HG03066 (cell line): ENCODE measurements around the gene TMEM132C.
"Not testable (repeated sequence)": the region's sequence is repeated elsewhere in the genome, so short reads cannot be mapped to it uniquely, and the experiment has no call there.

Source experiments
- ATAC-seq: cut with Tn5 transposase; IDR thresholded peaks from one replicate; pipeline ENCODE4 v1.9.1; 2021; ENCODE audit warnings: low read depth; ENCODE audit not compliant: unreplicated experiment

The TMEM132C gene

DNA sequence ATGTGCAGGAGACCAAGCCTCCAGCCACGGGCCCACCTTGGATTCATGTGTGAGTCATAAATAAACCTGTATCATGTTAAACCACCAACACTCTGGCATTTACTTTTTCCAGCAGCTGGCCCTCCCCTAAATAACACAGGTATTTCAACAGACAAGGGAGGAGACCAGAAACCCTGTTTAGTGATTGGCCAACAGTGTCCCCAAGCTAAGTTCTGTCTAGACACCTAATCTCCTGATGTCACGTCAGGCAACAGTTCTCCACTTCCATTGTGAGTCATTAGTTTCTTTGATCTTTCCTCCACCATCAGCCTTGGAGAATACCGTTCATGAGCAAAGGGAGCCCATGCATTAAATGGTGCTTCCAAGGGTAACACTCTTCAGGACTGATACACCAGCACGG is 196.9 kb downstream of the TMEM132C start:
- no peak for ATAC-seq

DNA sequence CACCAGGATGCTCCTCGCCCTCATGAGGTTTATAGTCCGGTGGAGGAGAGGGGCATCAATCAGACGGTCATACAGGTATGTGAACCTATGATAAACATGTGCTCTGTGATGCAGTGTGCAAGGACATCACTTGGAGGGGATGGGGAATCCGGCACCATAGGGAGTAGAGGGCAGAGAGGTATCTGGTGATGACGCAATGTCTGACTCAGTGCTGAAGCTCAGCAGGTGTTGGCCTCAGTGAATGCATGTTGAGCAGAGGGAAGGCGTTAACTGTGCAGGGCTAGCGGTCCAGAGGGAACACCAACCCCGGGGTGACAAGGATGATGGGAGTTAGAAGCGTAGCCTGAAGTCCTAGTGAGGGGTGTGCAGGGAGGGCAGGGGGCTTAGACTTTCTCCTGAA is 200.9 kb downstream of the TMEM132C start:
- no peak for ATAC-seq

DNA sequence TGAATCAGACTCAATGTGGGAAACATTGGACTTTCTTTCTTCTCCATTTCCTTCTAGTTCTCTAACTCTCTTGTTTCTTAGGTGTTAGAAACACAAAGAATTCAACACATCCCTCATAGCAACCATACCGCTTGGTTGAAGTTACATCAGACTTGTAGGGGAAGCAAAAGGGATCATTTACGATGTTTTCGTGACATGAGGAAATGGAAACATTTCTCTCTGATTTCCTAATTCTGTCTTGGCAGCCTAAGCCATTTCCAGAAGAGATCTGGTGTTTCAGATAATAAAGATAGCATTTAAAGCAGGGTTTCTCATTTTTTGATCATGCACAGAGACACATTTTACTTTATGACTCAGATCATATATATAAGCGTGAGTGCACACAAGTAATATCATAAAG is 202.0 kb downstream of the TMEM132C start:
- ATAC-seq, result no peak

DNA sequence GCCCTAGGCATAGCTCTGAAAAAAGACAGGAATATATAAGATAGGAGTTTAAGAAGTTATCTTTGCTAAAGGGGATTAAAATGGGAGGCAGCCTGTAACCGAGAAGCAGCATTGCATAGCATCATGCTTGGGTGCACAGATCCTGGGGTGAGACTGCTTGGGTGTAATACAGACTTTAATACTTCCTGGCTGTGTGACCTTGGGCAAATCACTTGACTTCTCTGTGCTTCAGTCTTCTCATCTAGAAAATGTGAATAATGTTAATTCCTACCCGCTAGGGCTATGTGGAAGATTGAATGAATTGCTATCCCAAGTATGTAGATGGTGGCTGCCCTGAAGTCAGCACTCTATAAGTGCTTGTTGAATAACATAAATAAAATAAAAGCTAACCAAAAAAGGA is 204.5 kb downstream of the TMEM132C start:
- no peak for ATAC-seq

DNA sequence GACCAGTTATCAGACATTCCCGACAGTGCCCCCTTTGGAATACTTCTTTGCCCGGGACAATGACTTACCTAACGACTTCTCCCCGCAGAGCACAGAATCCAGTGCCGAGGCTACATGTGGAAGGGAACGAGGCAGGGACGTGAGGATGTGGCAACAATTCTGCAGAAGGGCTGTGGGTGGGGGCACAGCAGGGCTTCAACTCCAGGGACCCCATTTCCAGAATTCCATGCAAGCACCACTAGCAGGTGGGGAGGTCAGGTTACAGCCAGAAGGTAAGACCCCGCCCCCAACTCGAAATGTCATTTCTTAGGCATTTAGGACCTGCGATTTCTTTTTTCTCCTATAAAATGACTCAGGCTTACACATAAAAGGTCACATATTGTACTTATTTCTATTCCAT is 207.9 kb downstream of the TMEM132C start:
- ATAC-seq, result no peak

DNA sequence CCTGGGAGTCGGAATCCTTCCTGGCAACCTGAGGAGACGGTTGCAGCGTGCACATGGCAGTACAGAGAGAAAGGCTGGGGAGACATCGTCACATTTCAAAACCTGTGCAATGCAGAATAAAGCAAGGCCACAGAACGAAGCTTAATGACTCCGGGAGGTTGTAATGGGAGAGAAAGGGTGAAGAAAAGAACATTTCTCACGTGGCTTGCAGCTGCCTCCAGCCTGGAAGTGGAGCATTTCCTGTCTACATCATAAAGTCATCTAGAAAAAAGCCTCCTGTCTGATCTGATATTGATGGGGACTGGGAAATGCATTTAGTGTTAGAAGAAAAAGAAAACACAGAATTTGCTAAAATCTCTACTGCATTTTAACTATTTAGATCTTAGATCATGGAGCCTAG is 209.3 kb downstream of the TMEM132C start:
- ATAC-seq, result no peak

DNA sequence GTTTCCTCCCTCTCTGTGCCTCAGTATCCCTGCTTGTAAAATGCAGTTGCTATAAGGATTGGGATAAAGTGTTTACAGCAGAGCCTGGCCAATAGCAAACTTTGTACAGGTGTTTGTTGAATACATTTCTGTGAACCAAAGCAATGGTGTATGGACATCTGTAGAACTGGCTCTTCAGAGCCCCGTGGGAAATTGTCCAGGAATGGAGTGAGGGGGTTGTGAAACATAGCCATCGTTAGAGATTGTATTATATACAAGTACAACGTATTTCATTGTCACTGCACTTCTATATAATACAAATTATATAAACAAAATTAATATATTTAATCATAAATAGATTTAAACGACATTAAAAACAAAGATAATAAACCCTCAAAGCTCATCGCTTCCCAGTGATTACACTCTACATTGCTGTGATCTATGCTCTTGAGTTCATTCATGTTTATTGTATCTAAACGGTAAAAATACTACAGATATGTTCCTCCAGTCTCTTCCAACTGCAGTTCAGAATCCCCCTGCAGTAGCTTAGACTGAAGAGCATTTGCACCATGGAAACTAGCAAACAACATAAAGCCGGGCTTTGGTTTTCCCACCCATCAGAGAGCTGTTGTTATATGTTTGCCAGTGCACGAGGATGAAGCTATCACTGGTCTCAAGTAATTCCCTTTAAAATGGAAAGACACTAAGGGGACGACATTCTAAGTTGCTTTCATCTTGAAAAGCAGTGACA is 216.7 kb downstream of the TMEM132C start:
- no peak for ATAC-seq

DNA sequence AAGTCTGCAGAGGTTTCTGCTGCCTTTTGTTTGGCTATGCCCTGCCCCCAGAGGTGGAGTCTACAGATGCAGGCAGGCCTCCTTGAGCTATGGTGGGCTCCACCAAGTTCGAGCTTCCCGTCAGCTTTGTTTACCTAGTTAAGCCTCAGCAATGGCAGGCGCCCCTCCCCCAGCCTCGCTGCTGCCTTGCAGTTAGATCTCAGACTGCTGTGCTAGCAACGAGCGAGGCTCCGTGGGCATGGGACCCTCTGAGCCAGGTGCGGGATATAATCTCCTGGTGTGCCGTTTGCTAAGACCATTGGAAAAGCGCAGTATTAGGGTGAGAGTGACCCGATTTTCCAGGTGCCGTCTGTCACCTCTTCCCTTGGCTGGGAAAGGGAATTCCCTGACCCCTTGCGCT is 230.4 kb downstream of the TMEM132C start:
- ATAC-seq, result not testable (repeated sequence)

DNA sequence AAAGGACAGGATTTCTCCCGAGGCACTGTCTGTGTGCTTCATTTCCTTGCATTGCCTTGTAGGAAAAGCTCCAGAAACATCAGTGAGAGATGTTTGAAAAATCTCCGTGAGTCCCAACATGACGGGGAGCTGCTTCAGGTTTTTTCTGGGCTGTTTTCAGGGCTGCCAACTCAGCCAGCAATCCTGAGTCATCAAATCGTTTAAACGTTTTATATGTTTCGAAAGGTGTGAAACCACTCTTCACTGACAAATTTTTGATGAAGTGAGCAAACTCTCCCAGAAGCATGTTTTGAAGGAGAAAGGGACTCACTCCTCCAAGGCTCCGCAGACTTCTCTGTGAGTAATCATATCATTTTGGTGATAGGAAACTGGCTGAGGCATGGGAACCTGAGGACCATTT is 240.5 kb downstream of the TMEM132C start:
- no peak for ATAC-seq

DNA sequence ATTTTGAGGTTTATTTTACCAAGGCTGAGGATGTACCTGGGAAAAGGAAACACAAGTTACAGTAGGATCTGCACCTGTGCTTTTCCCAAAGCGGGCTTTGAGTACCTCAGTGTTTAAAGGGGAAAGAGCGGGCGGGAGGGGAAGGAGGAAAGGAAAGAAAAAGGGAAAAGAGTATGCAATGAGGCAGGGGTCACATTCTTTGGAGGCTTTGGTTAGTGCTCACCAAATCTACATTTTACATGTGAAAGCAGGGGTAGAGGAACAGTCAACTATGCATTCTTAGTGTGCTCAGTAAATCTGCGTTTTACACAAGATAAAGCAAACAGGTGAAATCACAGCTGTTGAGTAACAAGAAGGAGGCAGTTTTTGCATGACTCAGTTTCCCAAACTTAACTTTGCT is 242.2 kb downstream of the TMEM132C start:
- ATAC-seq, result no peak

DNA sequence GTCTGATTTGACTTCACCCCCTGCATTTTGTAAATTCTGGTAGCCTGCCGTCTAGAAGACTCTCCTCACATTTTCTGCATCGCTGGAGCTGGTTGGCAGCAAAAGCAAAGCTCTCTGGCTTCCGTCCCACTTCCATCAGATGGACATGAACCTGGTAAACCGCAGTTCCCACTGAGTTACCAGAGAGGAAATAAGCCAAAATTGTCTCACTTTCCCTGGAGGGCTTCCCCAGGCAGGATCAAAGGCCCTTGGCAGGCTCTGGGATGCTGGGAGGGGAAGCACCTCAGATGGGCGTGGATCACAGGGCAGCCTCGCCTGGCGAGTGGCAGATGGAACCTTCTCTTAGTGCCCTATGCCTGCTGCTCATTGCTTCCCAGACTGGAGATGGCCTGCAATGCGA is 243.5 kb downstream of the TMEM132C start:
- no peak for ATAC-seq

DNA sequence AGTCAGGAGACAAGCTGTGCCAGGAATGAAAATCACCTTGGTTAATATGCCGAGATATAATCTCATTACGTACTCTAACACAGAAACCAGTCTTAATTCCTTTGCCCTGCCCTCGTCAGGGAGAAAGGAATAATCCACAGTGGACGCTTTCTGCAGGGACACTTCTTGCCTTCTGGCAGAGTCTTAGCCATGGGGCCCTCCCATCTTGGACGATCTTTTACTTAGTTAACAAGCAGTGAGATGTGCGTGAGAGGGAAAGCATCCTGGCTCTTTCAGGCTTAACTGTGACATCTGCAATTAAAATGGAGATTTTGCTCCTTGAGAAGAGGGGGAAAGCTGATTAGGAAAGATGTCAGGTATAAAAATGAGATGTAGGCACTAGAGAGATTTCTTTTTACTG is 246.4 kb downstream of the TMEM132C start:
- no peak for ATAC-seq

DNA sequence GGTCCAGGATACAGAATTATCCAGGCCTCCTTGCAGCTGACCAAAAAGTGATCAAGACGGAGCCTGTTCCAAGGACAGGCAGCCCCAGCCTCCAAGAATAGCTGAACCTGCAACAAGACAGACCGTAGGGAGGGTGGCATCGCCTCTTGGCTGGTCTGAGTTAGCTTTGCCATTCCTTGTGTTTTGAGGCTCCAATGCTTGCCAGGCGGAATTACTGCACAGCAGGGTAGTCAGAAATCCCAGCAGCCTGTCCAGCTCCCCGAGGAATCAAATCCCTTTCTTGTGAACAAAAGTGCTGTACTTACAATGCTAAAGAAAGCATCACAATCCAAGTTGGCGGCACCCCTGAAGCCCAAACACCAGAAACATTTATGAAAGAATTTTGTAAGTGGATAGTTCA is 246.9 kb downstream of the TMEM132C start:
- no peak for ATAC-seq

DNA sequence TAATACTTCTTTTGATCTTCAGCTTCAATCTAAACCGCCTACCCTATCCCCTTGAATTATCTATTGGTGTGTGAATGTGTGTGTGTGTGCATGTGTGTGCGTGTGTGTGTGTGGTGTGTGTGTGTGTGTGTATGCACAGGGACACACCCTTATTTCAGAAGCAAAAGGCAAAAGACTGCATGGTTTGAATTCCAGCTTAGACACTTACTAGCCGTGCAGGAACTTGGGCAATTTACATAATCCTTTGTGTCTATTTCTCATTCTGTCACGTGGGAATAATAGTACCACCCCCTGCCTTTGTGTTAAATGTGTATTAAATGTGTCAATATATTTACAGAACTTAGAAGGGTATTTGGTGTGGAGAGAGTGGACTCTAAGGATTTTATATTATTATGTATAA is 251.7 kb downstream of the TMEM132C start:
- ATAC-seq, result no peak

DNA sequence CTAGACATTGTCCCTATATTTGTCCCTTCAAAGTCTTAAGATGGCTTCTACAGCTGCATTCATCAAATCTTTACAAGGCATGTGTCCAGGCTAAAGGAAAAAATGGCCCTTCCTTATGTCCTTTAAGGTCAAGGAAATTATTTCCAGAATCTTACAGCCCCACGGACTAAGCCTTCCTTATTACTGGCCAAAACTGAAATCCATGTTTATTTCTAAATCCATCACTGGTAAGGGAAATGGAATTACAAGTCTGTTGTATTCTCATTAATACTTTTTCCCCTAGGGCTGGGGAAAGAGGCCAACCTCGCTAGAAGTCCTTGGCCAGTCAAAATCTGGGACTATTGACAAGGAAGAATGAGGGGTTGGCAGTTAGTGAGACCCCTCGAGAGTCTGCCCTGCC is 252.5 kb downstream of the TMEM132C start:
- no peak for ATAC-seq

DNA sequence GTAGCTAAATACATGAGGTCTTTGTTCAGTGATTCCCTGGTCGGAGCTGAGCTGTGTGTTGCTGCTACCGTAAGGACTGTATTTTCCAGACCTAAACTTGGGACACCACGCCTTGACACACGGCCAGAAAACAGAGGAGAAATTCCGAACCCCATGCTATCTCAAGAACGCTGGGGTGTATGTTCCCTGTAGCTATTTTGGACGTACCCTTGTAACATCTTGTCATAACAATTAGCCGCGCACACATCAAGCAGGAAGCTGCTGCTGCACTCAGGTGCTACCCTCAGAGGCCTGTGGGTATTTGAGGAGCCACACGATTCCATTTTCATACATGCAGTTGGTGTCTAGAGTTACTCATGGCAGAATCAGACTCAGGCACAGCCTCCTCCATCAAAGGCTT is 255.0 kb downstream of the TMEM132C start:
- no peak for ATAC-seq

DNA sequence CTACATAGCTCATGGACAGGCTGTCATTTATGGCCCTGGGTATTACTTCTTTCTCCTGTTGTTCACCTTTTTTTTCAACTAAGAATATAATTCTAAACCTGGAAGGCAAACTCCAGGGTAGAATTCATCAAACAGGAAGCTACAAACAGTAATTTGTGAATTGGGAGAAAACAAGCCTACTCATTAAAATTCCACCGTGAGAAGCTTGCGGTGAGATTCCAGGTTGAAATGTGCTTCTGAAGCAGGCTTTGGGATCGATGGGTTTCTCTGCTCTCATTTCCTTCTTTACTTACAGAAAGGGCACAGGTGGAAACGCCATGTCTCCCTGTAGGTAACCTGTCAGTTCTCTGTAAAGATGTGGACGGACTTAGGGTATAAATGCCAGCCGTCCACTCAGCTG is 257.5 kb downstream of the TMEM132C start:
- ATAC-seq, result no peak

DNA sequence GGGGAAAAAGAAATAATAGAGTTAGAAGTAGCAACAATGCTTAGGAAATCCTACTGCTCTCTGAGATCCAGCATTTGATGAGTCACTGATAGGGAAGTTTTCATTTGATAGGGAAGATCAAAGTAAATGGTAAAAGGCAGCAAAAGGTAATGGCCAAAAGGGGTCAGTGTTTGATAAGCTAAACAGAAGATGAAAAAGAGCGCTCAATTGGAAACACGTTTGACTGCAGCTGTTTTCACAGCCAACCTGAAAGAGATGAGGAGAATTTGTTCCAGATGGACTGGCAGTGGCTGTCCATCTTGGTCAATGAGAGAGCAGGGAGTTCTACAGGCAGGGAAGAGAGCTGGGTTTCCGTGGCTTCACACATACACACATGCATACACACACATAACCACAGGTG is 264.2 kb downstream of the TMEM132C start:
- no peak for ATAC-seq

DNA sequence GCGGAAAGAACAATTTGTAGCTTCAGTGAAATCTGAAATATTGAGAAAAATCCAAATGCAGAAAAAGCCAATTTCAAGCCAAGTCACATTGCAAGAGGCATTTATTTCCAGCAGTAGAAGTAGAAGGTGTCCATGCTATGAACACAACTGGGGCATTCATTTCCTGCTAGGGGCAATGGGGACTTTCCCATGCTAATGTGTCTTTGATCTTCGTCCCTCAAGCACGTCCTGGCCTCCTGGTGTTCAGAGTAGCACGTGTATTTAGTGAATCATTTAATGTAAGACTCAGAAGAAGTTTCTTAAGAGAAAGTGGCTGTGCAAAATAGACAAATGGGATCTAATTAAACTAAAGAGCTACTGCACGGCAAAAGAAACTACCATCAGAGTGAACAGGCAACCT is 267.9 kb downstream of the TMEM132C start:
- no peak for ATAC-seq

DNA sequence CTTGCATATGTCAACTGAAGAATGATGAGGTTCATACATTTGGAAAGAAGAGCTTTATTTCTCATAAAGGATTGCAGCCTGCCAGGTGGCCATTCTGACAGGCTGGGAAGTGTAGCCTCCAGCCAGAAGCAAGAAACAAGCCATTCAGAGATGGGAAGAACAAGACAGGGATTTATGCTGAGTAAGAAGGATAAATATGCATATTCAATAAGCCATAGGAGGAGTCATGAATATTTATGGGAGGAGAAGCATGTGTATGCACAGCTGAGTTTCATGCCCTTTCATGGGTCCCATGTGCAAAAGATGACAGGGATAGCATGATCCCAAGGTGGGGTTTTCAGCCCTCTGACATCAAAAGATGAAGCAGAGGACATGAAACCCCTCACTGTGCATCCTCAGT is 269.8 kb downstream of the TMEM132C start:
- no peak for ATAC-seq

DNA sequence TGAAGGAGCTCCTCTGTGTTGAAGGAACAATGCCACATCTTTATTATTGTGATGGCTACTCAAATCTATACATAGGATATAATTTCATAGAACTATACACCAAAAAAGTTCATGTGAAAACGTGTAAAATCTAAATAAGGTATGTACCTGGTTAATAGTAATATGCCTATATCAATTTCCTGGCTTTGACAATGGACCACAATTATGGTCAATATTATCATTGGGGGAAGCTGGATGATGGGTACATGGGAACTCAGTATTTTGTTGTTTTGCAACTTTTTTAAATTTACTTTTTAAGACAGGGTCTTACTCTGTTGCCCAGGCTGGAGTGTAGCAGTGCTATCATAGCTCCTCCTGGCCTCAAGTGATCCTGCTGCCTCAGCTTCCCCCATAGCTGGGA is 270.7 kb downstream of the TMEM132C start:
- ATAC-seq, result no peak

DNA sequence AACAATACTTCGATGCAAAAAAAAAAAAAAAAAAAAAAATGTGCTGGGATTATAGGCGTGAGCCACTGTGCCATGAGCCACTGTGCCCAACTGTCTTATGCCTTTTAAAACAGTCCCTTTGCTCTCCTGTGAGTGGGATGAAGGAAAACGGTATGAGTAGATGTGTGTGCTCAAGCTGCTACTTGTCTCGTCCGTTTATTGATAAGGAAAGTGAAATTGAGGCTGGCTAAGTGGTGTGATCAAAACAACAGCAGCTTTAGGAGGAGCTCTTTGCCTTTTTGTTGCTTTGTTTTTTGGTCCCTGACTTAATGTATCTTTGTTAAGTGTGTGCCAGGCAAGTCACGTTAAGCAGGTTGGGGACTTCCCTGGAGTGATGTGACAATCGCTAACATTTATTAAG is 275.9 kb downstream of the TMEM132C start:
- no peak for ATAC-seq

DNA sequence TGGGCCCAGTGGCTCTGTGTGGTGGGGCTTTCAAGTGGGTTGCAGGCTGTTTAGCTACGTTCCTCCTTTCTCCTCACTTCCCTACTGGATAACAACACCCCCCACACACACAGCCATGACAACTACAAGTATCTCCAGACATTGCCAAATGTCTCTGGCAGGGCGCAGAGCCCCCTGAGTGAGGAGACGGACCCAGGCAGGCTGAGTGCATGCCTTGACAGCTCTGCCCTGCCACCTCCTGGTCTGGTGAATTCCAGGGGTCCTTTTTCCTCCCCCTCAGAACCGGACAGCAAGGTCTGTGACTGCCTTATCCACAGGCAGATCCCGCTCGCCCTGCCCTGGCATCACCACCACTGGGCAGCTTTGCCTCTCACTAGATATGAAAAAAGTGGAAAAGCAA is 276.5 kb downstream of the TMEM132C start:
- ATAC-seq, result no peak
